H9 (cell line): ENCODE results near the gene VCAN. TPM values are rescaled to one million over a fixed set of nuclear protein-coding genes. Genes with fewer than 3 reads are reported as not detected.

Source experiments
- DNase-seq: peaks from one replicate; pipeline ENCODE4 v3.0.0-alpha.2; 2017
- H2AFZ ChIP-seq: one replicate; pipeline ENCODE4 v1.6.1; 2013; ENCODE audit warnings: mild to moderate bottlenecking, low read length, control low read depth, moderate library complexity
- H2AK5ac ChIP-seq: 2 replicates; pipeline ENCODE4 v1.6.1; 2013; ENCODE audit warnings: low read length, control low read depth, mixed read lengths; ENCODE audit not compliant: insufficient read length
- H2BK120ac ChIP-seq: one replicate; pipeline ENCODE4 v1.6.1; 2013; ENCODE audit warnings: low read depth, mild to moderate bottlenecking, low read length, control low read depth, inconsistent platforms; ENCODE audit not compliant: poor library complexity, severe bottlenecking
- H2BK12ac ChIP-seq: 2 replicates; pipeline ENCODE4 v1.6.1; 2013; ENCODE audit warnings: low read length, control low read depth, mixed read lengths, low read depth; ENCODE audit not compliant: insufficient read length
- H2BK15ac ChIP-seq: 2 replicates; pipeline ENCODE4 v1.6.1; 2013; ENCODE audit warnings: low read depth, low read length, control low read depth
- H2BK20ac ChIP-seq: one replicate; pipeline ENCODE4 v1.6.1; 2013; ENCODE audit warnings: low read depth, mild to moderate bottlenecking, low read length, control low read depth, inconsistent platforms; ENCODE audit not compliant: poor library complexity, severe bottlenecking
- H2BK5ac ChIP-seq: 2 replicates; pipeline ENCODE4 v1.6.1; 2013; ENCODE audit warnings: low read length, control low read depth, mixed read lengths; ENCODE audit not compliant: insufficient read length
- H3K14ac ChIP-seq: 2 replicates; pipeline ENCODE4 v1.6.1; 2013; ENCODE audit warnings: low read length, control low read depth; ENCODE audit not compliant: insufficient read depth
- H3K18ac ChIP-seq: 2 replicates; pipeline ENCODE4 v1.6.1; 2013; ENCODE audit warnings: low read depth, mild to moderate bottlenecking, mixed read lengths, low read length, control low read depth; ENCODE audit not compliant: insufficient read length
- H3K23ac ChIP-seq: 2 replicates; pipeline ENCODE4 v1.6.1; 2013; ENCODE audit warnings: low read length, control low read depth, mixed read lengths, low read depth; ENCODE audit not compliant: insufficient read length
- H3K23me2 ChIP-seq: 2 replicates; pipeline ENCODE4 v1.6.1; 2013; ENCODE audit warnings: low read depth, mild to moderate bottlenecking, mixed read lengths, low read length, control low read depth; ENCODE audit not compliant: insufficient read length, poor library complexity, severe bottlenecking
- H3K27ac ChIP-seq: 2 replicates; pipeline ENCODE4 v1.5.1; 2013; ENCODE audit warnings: low read length, control low read depth, mixed read lengths, low read depth; ENCODE audit not compliant: insufficient read length
- H3K27me3 ChIP-seq: 2 replicates; pipeline ENCODE4 v1.6.1; 2013; ENCODE audit warnings: low read length, control low read depth, inconsistent platforms; ENCODE audit not compliant: insufficient read depth
- H3K4ac ChIP-seq: 2 replicates; pipeline ENCODE4 v1.6.1; 2013; ENCODE audit warnings: low read depth, mild to moderate bottlenecking, control low read depth, inconsistent platforms, low read length, moderate library complexity
- H3K4me1 ChIP-seq: 2 replicates; pipeline ENCODE4 v1.6.1; 2013; ENCODE audit warnings: low read length, control low read depth, inconsistent platforms; ENCODE audit not compliant: insufficient read depth
- H3K4me2 ChIP-seq: 2 replicates; pipeline ENCODE4 v1.6.1; 2013; ENCODE audit warnings: low read length, control low read depth, mixed read lengths; ENCODE audit not compliant: insufficient read length, insufficient read depth
- H3K56ac ChIP-seq: 2 replicates; pipeline ENCODE4 v1.6.1; 2013; ENCODE audit warnings: low read depth, mild to moderate bottlenecking, mixed read lengths, low read length, control low read depth; ENCODE audit not compliant: insufficient read length
- H3K79me1 ChIP-seq: 2 replicates; pipeline ENCODE4 v1.6.1; 2013; ENCODE audit warnings: low read depth, mild to moderate bottlenecking, moderate library complexity, low read length, control low read depth, inconsistent platforms; ENCODE audit not compliant: insufficient read depth, poor library complexity, severe bottlenecking
- H3K79me2 ChIP-seq: 2 replicates; pipeline ENCODE4 v1.6.1; 2013; ENCODE audit warnings: low read length, control low read depth, inconsistent platforms; ENCODE audit not compliant: insufficient read depth
- H3K9ac ChIP-seq: 2 replicates; pipeline ENCODE4 v1.6.1; 2013; ENCODE audit warnings: low read length, control low read depth, mixed read lengths; ENCODE audit not compliant: insufficient read length; ENCODE audit errors: extremely low read depth
- H3K9me3 ChIP-seq: one replicate; pipeline ENCODE4 v1.6.1; 2013; ENCODE audit warnings: low read depth, low read length, inconsistent platforms; ENCODE audit not compliant: control insufficient read depth
- H3T11ph ChIP-seq: one replicate; pipeline ENCODE4 v1.6.1; 2013; ENCODE audit warnings: mild to moderate bottlenecking, low read length, control low read depth, inconsistent platforms
- H4K20me1 ChIP-seq: one replicate; pipeline ENCODE4 v1.6.1; 2013; ENCODE audit not compliant: control insufficient read depth, insufficient read length, insufficient read depth
- H4K5ac ChIP-seq: 2 replicates; pipeline ENCODE4 v1.6.1; 2013; ENCODE audit warnings: low read depth, mild to moderate bottlenecking, mixed read lengths, low read length, control low read depth; ENCODE audit not compliant: insufficient read length
- H4K8ac ChIP-seq: replicated peaks from 2 replicates; pipeline ENCODE4 v1.6.1; 2013; ENCODE audit warnings: low read length, control low read depth, mixed read lengths, low read depth; ENCODE audit not compliant: insufficient read length
- H4K91ac ChIP-seq: 2 replicates; pipeline ENCODE4 v1.6.1; 2013; ENCODE audit warnings: low read depth, mild to moderate bottlenecking, moderate library complexity, mixed read lengths, low read length, control low read depth; ENCODE audit not compliant: insufficient read length
- H3K27ac Mint-ChIP-seq, 3 experiments: 2 replicates in 2 of 3; 3 replicates in 1 of 3; pipeline ENCODE4 v1.8.0; 2020 to 2021; ENCODE audit warnings: mixed read lengths in 3 of 3, mild to moderate bottlenecking in 1 of 3, moderate library complexity in 1 of 3
- H3K27me3 Mint-ChIP-seq: 2 replicates; pipeline ENCODE4 v1.8.0; 2021; ENCODE audit warnings: low read depth, mild to moderate bottlenecking, moderate library complexity, mixed read lengths
- H3K36me3 Mint-ChIP-seq, 3 experiments: 2 replicates in 2 of 3; 3 replicates in 1 of 3; pipeline ENCODE4 v1.8.0; 2020 to 2021; ENCODE audit warnings: low read depth in 3 of 3, mixed read lengths in 3 of 3; ENCODE audit not compliant: insufficient read depth in 1 of 3
- H3K4me1 Mint-ChIP-seq, 2 experiments: 2 replicates each; pipeline ENCODE4 v1.8.0; 2020; ENCODE audit warnings: mixed read lengths in 2 of 2
- H3K4me3 Mint-ChIP-seq, 2 experiments: 2 replicates in 1 of 2; 3 replicates in 1 of 2; pipeline ENCODE4 v1.8.0; 2020 to 2021; ENCODE audit warnings: mild to moderate bottlenecking in 2 of 2, mixed read lengths in 2 of 2, moderate library complexity in 1 of 2
- H3K9me3 Mint-ChIP-seq, 2 experiments: 2 replicates in 1 of 2; 3 replicates in 1 of 2; pipeline ENCODE4 v1.8.0; 2020; ENCODE audit warnings: mild to moderate bottlenecking in 2 of 2, mixed read lengths in 2 of 2, moderate library complexity in 1 of 2
- CTCF ChIP-seq: fragments of 200-600 bp; sonication (generic); conservative IDR thresholded peaks from 3 replicates; pipeline ENCODE4 v1.8.0; 2021; ENCODE audit warnings: antibody characterized with exemption, mild to moderate bottlenecking
- WGBS: extraction: QIAGEN DNeasy Blood & Tissue Kit; methylation state at CpG from one replicate; pipeline ENCODE4 v1.1.7; 2013; ENCODE audit warnings: missing lambda C conversion rate, low lambda C conversion rate, mixed read lengths; ENCODE audit not compliant: insufficient read length; ENCODE audit errors: extremely low coverage; 5-methylcytosine and 5-hydroxymethylcytosine counted together
- total RNA-seq: library from RNA; stranded (reverse); gene quantifications from 2 replicates; pipeline ENCODE4 v1.2.1, GENCODE V29; 2021

The VCAN gene
- total RNA-seq, 1 experiment from 2014 or later, result 278 TPM

GRCh38 chr5:83562791-83563557 is 91.4 kb downstream of the VCAN start:
- no peaks in the 10 kb centered on the region for H3K79me2 ChIP-seq
- H3K4ac ChIP-seq, result no peak overlapping the region
- no peak overlapping the region for H2BK15ac ChIP-seq
- Mint-ChIP-seq H3K9me3 (no peaks in the 10 kb centered on the region), H3K4me1 (peaks cover 0 to 6% of the 10 kb centered on the region in 2 experiments; a peak in 2 of 4 replicates), H3K4me3 (no peak overlapping the region), H3K36me3 (peaks cover 7 to 73% (median 39%) of the 10 kb centered on the region in 3 experiments; a peak in 5 of 7 replicates), H3K27me3 (no peaks in the 10 kb centered on the region), H3K27ac (peak overlapping the region in 2 of 3 experiments; percentile 69 to 92; a peak in 4 of 7 replicates)
- H3K23ac ChIP-seq, result no peak overlapping the region
- H3K14ac ChIP-seq, result no peak overlapping the region
- H4K5ac ChIP-seq, result no peak overlapping the region
- no peak overlapping the region for H2BK120ac ChIP-seq
- H4K20me1 ChIP-seq, result no peaks in the 10 kb centered on the region
- no peak overlapping the region for H2BK20ac ChIP-seq
- H2BK5ac ChIP-seq, result no peak overlapping the region
- no peak overlapping the region for H3K9ac ChIP-seq
- no peak overlapping the region for H2AK5ac ChIP-seq
- TF ChIP-seq CTCF, result no peak
- H3K27me3 ChIP-seq, result no peaks in the 10 kb centered on the region
- WGBS, result no CpG with 5 or more reads among the region's 5 CpGs
- no peaks in the 10 kb centered on the region for H3K4me1 ChIP-seq
- no peak overlapping the region for H2BK12ac ChIP-seq
- no peaks in the 10 kb centered on the region for H3K23me2 ChIP-seq
- DNase-seq, result no peak
- H3K9me3 ChIP-seq, result no peaks in the 10 kb centered on the region
- H2AFZ ChIP-seq, result no peak overlapping the region
- H3K56ac ChIP-seq, result no peak overlapping the region
- no peaks in the 10 kb centered on the region for H3K79me1 ChIP-seq
- no peak overlapping the region for H3K18ac ChIP-seq
- no peak overlapping the region for H3K27ac ChIP-seq
- no peak overlapping the region for H4K8ac ChIP-seq
- H4K91ac ChIP-seq, result no peak overlapping the region
- H3T11ph ChIP-seq, result no peak overlapping the region
- H3K4me2 ChIP-seq, result no peak overlapping the region
